Coronary artery (tissue), 2 donors: ENCODE results near the gene PLCH1.
A peak's percentile ranks its signal among the peaks of the same experiment; 100 is the strongest.

Source experiments
- DNase-seq: peaks from one replicate; pipeline ENCODE4 v3.0.0-alpha.2; 2017; ENCODE audit warnings: low spot score
- H3K27ac ChIP-seq, 2 donors: fragments of 200-600 bp; sonication (generic); one replicate each; pipeline ENCODE4 v1.5.1; 2016 to 2019
- H3K4me3 ChIP-seq: fragments of 200-600 bp; sonication (generic); 2 replicates; pipeline ENCODE4 v1.5.1; 2016; ENCODE audit warnings: mild to moderate bottlenecking, moderate library complexity
- CTCF ChIP-seq: fragments of 200-600 bp; sonication (generic); IDR thresholded peaks from one replicate; pipeline ENCODE4 v1.5.1; 2019; ENCODE audit warnings: antibody characterized with exemption

The PLCH1 gene

GRCh38 chr3:155697542-155697941 is 47.3 kb downstream of the PLCH1 start:
- TF ChIP-seq CTCF, result no peak
- H3K4me3 ChIP-seq, result no peak overlapping the region
- no peak overlapping the region for H3K27ac ChIP-seq
- DNase-seq, result no peak

- DNase-seq, result no peak
- no peak overlapping the region for H3K4me3 ChIP-seq
- TF ChIP-seq CTCF, result no peak
- H3K27ac ChIP-seq, result no peak overlapping the region
These were observed 54.0 kb downstream of the PLCH1 start for GRCh38 chr3:155690921-155691320.

GRCh38 chr3:155688481-155688880 is 56.4 kb downstream of the PLCH1 start:
- no peak overlapping the region for H3K27ac ChIP-seq
- no peak for DNase-seq
- TF ChIP-seq CTCF, result no peak
- H3K4me3 ChIP-seq, result no peak overlapping the region

GRCh38 chr3:155683344-155683720 is 61.5 kb downstream of the PLCH1 start:
- no peak for DNase-seq
- Histone ChIP-seq H3K4me3 (no peak overlapping the region), H3K27ac (no peak overlapping the region)
- TF ChIP-seq CTCF, result no peak

- no peak overlapping the region for H3K27ac ChIP-seq
- DNase-seq, result no peak
- no peak for TF ChIP-seq CTCF
- no peak overlapping the region for H3K4me3 ChIP-seq
These were observed 62.2 kb downstream of the PLCH1 start for GRCh38 chr3:155682426-155683343.

- Histone ChIP-seq H3K4me3 (peak overlapping the region; percentile 63), H3K27ac (no peak overlapping the region)
- no peak for TF ChIP-seq CTCF
- DNase-seq, result no peak
These were observed 68.5 kb downstream of the PLCH1 start for GRCh38 chr3:155676252-155676981.
